Measurements from ENCODE around the gene SPG7. TPM values are rescaled to one million over a fixed set of nuclear protein-coding genes. Genes with fewer than 3 reads are reported as not detected.
A peak's percentile ranks its signal among the peaks of the same experiment; 100 is the strongest.

Gene SPG7
- polyA plus RNA-seq, 1 donor from 2014 or later, result 216 TPM

GRCh38 chr16:89491238-89491869 lies 16.8 kb upstream of the SPG7 start:
- Histone ChIP-seq H3K9me2 (ENCODE audit: insufficient read depth, low read length) (no peaks in the 10 kb centered on the region), H3K4me3 (ENCODE audit: low read length) (peak overlapping the region; percentile 78), H3F3A (ENCODE audit: insufficient read depth, low read length, poor library complexity, severe bottlenecking) (peaks cover 3% of the 10 kb centered on the region), H3K4me2 (ENCODE audit: low read length) (peak overlapping the region; percentile 83), H3K27me3 (ENCODE audit: insufficient read depth, low read depth, low read length) (no peaks in the 10 kb centered on the region), H3K27ac (ENCODE audit: low read length) (peak overlapping the region; percentile 75), H3K9ac (ENCODE audit: low read length) (peak overlapping the region; percentile 76), H2AFZ (ENCODE audit: low read depth, low read length) (peak overlapping the region; percentile 17), H4K20me1 (ENCODE audit: insufficient read depth) (peaks cover 7% of the 10 kb centered on the region), H3K36me3 (ENCODE audit: insufficient read depth, low read length) (no peaks in the 10 kb centered on the region), H3K9me3 (ENCODE audit: low read length) (no peaks in the 10 kb centered on the region), H3K79me2 (replicated peaks; ENCODE audit: insufficient read depth, low read length) (peaks cover 40% of the 10 kb centered on the region)
- TF ChIP-seq RAD21 (conservative IDR thresholded peaks at IDR 0.05) (peak; percentile 6), CTCF (IDR thresholded peaks at IDR 0.05; ENCODE audit: poor library complexity, severe bottlenecking) (peak; percentile 50), TAF1 (IDR thresholded peaks at IDR 0.05; ENCODE audit: low read depth) (no peak)

GRCh38 chr16:89491974-89492687 lies 16.1 kb upstream of the SPG7 start:
- Histone ChIP-seq H3K9me3 (ENCODE audit: low read length) (no peaks in the 10 kb centered on the region), H3K36me3 (ENCODE audit: insufficient read depth, low read length) (no peaks in the 10 kb centered on the region), H3F3A (ENCODE audit: insufficient read depth, low read length, poor library complexity, severe bottlenecking) (peaks cover 2% of the 10 kb centered on the region), H4K20me1 (ENCODE audit: insufficient read depth) (peaks cover 7% of the 10 kb centered on the region), H2AFZ (ENCODE audit: low read depth, low read length) (no peak overlapping the region), H3K79me2 (replicated peaks; ENCODE audit: insufficient read depth, low read length) (peaks cover 32% of the 10 kb centered on the region), H3K9me2 (ENCODE audit: insufficient read depth, low read length) (no peaks in the 10 kb centered on the region), H3K4me2 (ENCODE audit: low read length) (peak overlapping the region; percentile 83), H3K27ac (ENCODE audit: low read length) (peak overlapping the region; percentile 75), H3K27me3 (ENCODE audit: insufficient read depth, low read depth, low read length) (no peaks in the 10 kb centered on the region), H3K4me3 (ENCODE audit: low read length) (peak overlapping the region; percentile 78), H3K9ac (ENCODE audit: low read length) (peak overlapping the region; percentile 76)
- TF ChIP-seq TAF1 (IDR thresholded peaks at IDR 0.05; ENCODE audit: low read depth) (no peak), SMC3 (conservative IDR thresholded peaks at IDR 0.05; ENCODE audit: poor library complexity) (no peak), EP300 (conservative IDR thresholded peaks at IDR 0.05; ENCODE audit: poor library complexity, severe bottlenecking) (no peak), EZH2 (IDR thresholded peaks at IDR 0.05; ENCODE audit: borderline replicate concordance, insufficient read depth, low read length, poor library complexity, severe bottlenecking) (no peak), REST (IDR thresholded peaks at IDR 0.05; ENCODE audit: borderline replicate concordance) (no peak), POLR2AphosphoS5 (IDR thresholded peaks at IDR 0.05) (no peak), RAD21 (conservative IDR thresholded peaks at IDR 0.05) (no peak), MXI1 (conservative IDR thresholded peaks at IDR 0.05; ENCODE audit: poor library complexity, severe bottlenecking) (no peak), CTCF (IDR thresholded peaks at IDR 0.05; ENCODE audit: poor library complexity, severe bottlenecking) (no peak)

Data from neural cell (in vitro differentiated cells).